HG03066 (cell line): ENCODE results near the gene PCBP3.

Source experiments
- ATAC-seq: cut with Tn5 transposase; IDR thresholded peaks from one replicate; pipeline ENCODE4 v1.9.1; 2021; ENCODE audit warnings: low read depth; ENCODE audit not compliant: unreplicated experiment

PCBP3 gene

DNA sequence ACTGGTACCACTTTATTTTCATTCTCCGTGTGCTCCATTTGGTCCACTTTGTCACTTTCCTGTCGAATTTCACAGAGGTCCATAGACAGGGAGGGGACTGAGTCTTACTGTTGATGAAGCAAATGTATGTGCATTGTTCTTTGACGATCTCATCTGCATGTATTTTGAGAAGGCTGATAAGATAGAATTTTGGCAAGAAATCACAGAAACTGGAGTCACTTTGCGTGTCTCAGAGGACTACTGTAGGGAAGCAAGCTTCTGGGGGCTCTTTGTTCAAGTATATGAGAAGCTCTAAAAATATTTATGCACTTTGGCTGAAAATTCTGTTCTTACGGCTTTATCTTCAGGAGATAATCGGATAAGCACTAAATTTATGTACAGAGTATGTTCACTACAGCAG is 78.1 kb downstream of the PCBP3 start:
- ATAC-seq, result no peak

GRCh38 chr21:45723049-45723958 is 79.8 kb downstream of the PCBP3 start:
- ATAC-seq, result no peak

- ATAC-seq, result no peak
Measured at GRCh38 chr21:45724345-45724961, 80.9 kb downstream of the PCBP3 start.

- no peak for ATAC-seq
Measured at GRCh38 chr21:45724994-45725843, 81.7 kb downstream of the PCBP3 start.

- ATAC-seq, result no peak
Measured at GRCh38 chr21:45725844-45726200, 82.3 kb downstream of the PCBP3 start.

GRCh38 chr21:45726438-45726837 is 82.9 kb downstream of the PCBP3 start:
- no peak for ATAC-seq

DNA sequence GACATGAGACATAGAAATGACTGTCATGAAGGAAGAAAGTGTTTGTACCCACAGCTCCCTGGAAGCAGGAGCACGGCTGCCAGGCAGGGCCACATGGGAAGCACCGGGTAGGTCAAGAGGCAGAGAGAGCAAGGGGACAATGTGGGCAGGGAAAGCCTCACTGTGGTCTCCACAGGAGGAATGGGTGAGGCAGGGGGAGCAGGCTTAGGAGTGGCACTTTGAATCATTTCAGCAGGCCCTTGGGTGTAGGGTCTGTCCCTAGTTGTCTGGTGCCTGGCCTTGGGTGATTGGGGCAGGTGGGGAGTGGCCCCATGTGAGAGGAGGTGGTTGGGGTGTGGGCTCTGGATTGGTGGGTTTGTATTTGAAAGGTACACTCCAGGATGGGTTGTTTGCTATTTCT is 83.9 kb downstream of the PCBP3 start:
- no peak for ATAC-seq

- no peak for ATAC-seq
Measured at GRCh38 chr21:45735259-45736000, 91.9 kb downstream of the PCBP3 start.

DNA sequence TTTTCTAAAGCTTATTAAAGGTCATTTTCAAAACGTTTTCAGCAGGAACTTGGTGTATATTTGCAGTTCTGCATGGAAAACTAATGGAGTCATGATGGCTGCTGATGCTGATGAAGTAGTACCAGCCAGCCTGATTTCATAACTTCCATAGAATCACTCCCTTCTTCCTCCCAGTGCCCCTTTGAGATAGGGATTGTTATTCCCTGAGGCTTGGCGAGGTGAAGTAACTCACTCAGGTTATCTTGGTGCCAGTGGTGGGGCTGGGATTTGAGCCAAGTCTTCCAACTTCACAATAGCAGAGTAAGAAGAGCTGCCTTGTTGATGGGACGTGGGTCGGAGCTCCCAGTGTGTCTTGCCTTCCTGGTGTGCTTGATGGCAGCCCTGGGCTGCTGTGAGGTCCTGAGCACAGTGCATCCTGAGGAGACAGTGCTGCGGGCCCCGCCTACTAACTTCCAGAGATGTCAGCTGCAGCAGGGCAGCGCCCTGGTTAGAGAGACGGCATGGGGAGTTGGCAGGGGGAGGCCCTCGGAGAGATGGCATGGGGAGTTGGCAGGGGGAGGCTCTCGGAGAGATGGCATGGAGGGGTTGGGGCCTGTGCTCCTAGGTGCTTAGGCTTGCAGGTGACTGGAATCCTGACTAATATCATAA is 92.6 kb downstream of the PCBP3 start:
- ATAC-seq, result no peak

- no peak for ATAC-seq
Measured at GRCh38 chr21:45736690-45737484, 93.4 kb downstream of the PCBP3 start.

DNA sequence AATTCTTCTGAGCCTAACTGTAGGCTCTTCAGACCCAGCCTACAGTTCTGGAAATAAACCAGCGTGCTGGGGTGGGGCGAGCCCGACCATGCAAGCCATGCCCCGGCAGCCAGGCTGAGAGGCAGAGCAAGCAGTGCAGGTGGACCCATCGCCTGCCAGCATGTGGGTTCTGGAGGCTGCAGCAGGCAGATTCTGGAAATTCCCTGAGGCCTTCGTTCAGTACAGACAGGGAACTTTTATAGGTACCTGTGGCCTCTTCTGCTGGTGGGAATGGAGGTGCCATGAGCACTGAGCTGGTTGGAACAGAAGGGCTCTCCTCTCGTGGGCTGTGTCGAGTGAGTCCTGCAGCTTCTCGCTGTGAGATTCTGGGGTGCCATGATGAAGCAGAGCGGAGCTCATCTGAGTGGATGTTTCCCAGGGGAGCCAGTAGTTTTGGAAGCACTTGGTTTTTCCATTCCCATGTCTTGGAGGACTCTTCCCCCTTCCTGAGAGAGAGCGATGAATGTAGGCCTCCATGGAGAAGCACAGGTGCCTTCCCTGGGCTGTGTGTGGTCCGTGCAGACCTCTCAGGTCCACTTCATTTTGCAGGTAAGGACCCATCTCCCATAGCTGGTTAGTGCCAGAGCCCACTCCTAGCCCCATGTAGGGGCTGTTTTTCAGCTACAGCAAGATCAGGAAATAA is 94.1 kb downstream of the PCBP3 start:
- no peak for ATAC-seq

DNA sequence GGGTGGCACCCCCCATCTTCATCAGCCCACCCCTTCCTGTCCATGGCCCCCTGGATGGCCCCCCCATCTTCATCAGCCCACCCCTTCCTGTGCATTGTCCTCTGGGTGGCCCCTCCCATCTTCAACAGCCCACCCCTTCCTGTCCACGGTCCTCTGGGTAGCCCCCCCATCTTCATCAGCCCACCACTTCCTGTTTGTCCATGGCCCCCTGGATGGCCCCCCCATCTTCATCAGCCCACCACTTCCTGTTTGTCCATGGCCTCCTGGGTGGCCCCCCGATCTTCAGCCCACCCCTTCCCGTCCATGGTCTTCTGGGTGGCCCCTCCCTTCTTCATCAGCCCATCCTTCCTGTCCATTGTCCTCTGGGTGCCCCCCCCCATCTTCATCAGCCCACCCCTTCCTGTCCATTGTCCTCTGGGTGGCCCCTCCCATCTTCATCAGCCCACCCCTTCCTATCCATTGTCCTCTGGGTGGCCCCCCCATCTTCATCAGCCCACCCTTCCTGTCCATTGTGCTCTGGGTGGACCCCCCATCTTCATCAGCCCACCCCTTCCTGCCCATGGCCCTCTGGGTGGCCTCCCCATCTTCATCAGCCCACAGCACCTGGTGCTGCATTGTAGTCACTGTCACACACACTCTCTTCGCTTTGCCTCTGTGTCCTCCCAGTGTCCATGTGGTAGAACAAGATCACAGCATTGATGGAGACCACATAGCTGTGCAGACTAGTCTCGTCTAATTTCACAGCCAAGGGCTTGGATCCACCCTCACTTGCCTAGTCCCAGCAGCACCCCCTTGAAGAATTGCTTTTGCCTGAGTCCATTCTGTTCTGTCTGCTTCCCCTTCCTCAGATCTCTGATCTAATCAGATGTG is 95.9 kb downstream of the PCBP3 start:
- no peak for ATAC-seq

DNA sequence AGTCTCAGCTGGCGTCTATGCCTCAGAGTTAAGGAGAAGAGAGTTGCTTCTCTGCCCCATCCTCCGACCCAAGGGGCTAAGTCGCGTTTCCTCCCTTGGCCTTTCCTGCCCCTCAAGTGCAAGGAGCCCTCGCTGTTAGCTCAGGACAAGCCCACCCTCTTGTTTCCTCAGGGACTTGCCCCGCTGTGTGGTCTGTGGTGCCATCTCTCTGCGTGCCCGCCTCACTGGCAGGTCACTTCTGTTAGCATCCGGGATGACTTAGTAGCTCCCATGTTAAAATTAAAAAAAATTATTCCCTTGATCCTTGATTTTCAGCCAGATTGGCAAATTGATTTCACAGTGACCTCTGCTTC is 96.5 kb downstream of the PCBP3 start:
- ATAC-seq, result no peak

DNA sequence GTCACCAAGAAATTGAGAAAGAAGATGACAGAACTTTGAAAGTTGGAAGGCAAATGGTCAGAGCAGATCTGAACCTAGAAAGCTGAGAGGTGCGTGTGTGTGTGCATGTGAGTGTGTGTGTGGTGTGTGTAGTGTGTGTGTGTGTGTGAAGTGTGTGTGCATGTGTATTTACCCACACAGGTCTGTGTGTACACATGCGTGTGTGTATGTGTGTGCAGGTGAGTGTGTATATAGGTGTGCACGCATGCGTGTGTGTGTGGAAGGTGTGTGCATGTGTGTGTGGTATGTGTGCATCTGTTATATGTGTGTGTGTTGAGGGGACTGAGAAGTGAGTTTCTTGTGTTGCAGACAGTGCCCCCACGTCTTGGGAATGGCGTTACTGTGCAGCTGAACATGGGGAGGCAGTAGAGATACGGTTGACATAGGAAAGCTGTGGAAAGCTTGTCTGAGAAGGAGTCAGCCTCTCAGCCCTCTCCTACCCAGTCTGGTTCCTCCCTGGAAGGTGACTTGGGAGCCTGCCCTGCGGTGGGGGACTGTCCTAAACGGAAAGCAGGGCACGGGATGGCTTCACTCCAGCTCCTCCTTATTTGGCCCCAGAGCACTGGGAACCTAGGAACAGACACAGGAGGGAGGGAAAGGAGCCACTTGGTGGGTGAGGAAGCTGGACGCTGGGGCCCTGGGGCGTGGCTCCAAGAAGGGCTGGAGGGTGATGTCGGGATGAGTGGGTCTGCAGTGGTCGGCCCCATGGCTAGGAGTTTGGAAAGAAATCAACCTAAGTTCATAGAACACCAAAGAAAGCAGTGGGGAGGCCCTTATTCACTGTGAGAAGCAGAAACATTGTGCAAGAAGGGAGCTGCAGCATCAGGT is 97.2 kb downstream of the PCBP3 start:
- no peak for ATAC-seq

- ATAC-seq, result no peak
Measured at GRCh38 chr21:45741691-45742090, 98.2 kb downstream of the PCBP3 start.

DNA sequence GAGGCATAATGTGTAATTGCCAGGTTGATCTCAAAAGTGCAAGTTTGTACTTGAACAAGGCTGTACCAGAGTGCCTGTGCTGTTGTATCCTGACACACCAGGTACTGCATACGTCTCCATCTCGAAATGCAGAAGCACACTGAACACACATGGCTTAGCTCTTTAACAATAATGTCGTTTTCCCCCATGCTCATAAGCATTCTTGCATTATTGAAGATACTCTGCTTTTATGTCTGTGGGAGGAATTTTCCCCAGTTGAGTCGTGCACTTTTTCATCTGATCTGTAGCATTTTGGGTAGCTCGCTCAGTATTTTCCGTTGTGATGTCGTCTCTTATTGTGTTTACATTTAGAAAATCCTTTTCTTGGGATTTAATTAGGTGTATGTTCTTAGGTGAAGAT is 98.7 kb downstream of the PCBP3 start:
- ATAC-seq, result no peak

GRCh38 chr21:45745256-45745655 is 101.7 kb downstream of the PCBP3 start:
- ATAC-seq, result no peak
